HL-60 (cell line): ENCODE data around the gene LRRC61.

ENCODE experiments used
- DNase-seq, 2 experiments: peaks; one replicate each; pipeline ENCODE4 v3.0.0-alpha.2; 2010 to 2020; ENCODE audit warnings: low read depth in 1 of 2, low spot score in 1 of 2
- H3K27ac ChIP-seq: fragments of 250-450 bp; sonication (Bioruptor Pico); replicated peaks from 2 replicates; pipeline ENCODE4 v1.5.1; 2020; ENCODE audit warnings: mild to moderate bottlenecking, moderate library complexity
- H3K27me3 ChIP-seq: fragments of 250-450 bp; sonication (Bioruptor Pico); 2 replicates; pipeline ENCODE4 v1.5.1; 2021; ENCODE audit warnings: mild to moderate bottlenecking, moderate library complexity; ENCODE audit not compliant: insufficient read depth, poor library complexity, severe bottlenecking
- H3K4me3 ChIP-seq: replicated peaks from 2 replicates; pipeline ENCODE4 v1.5.1; 2011; ENCODE audit warnings: mild to moderate bottlenecking, control low read depth, low read length; ENCODE audit not compliant: insufficient read depth
- GABPA ChIP-seq: IDR thresholded peaks from 2 replicates; pipeline ENCODE4 v1.6.1; 2012; ENCODE audit warnings: low read depth
- POLR2AphosphoS5 ChIP-seq: IDR thresholded peaks from 2 replicates; pipeline ENCODE4 v1.6.1; 2012; ENCODE audit warnings: low read depth
- REST ChIP-seq: IDR thresholded peaks from 2 replicates; pipeline ENCODE4 v1.6.1; 2012; ENCODE audit warnings: low read depth; ENCODE audit not compliant: insufficient replicate concordance
- SPI1 ChIP-seq: IDR thresholded peaks from 2 replicates; pipeline ENCODE4 v1.6.1; 2012; ENCODE audit warnings: low read depth, mild to moderate bottlenecking, borderline replicate concordance
- TF ChIP-seq, protein P1 (sequence below): IDR thresholded peaks from one replicate; pipeline ENCODE4 v1.5.1; 2011; ENCODE audit warnings: low read length, control low read depth, inconsistent platforms; ENCODE audit not compliant: insufficient read depth

The LRRC61 gene

DNA sequence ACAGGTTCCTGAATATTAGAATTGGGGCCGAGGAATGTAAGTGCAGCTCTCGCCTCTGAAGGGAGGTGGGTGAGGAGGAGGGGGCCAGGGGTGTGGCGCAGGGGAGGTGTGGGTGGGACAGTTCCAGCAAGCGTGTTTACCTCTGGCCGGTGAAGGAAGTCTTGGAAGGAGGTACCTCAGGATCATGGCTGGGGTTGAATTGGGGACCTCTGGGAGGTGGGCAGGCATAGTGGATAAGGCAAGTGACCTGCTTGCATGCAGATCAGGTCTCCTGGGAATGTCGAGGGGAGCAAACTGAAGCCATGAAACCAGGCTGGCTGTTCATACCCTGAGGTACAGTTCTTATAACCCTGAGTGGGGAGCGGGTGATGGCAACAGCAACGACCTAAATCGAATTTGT is 57.9 kb downstream of the LRRC61 start:
- Histone ChIP-seq H3K27ac (no peak overlapping the region), H3K4me3 (no peak overlapping the region), H3K27me3 (no peaks in the 10 kb centered on the region)
- no peak for DNase-seq
- TF ChIP-seq REST: no peak
- TF ChIP-seq, protein P1, sequence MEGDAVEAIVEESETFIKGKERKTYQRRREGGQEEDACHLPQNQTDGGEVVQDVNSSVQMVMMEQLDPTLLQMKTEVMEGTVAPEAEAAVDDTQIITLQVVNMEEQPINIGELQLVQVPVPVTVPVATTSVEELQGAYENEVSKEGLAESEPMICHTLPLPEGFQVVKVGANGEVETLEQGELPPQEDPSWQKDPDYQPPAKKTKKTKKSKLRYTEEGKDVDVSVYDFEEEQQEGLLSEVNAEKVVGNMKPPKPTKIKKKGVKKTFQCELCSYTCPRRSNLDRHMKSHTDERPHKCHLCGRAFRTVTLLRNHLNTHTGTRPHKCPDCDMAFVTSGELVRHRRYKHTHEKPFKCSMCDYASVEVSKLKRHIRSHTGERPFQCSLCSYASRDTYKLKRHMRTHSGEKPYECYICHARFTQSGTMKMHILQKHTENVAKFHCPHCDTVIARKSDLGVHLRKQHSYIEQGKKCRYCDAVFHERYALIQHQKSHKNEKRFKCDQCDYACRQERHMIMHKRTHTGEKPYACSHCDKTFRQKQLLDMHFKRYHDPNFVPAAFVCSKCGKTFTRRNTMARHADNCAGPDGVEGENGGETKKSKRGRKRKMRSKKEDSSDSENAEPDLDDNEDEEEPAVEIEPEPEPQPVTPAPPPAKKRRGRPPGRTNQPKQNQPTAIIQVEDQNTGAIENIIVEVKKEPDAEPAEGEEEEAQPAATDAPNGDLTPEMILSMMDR: no peak
- TF ChIP-seq GABPA: no peak
- no peak for TF ChIP-seq SPI1
- no peak for TF ChIP-seq POLR2AphosphoS5

- Histone ChIP-seq H3K27ac (no peak overlapping the region), H3K4me3 (no peak overlapping the region), H3K27me3 (no peaks in the 10 kb centered on the region)
- TF ChIP-seq, protein P1: no peak
- TF ChIP-seq SPI1 (no peak), POLR2AphosphoS5 (no peak), REST (no peak), GABPA (no peak)
- no peak for DNase-seq
Observed at GRCh38 chr7:150381785-150382122, 58.6 kb downstream of the LRRC61 start.

- no peak for TF ChIP-seq SPI1
- no peak for TF ChIP-seq REST
- TF ChIP-seq GABPA: no peak
- no peak for TF ChIP-seq POLR2AphosphoS5
- TF ChIP-seq, protein P1: no peak
- Histone ChIP-seq H3K27ac (no peak overlapping the region), H3K27me3 (no peaks in the 10 kb centered on the region), H3K4me3 (no peak overlapping the region)
- no peak for DNase-seq
Observed at GRCh38 chr7:150382123-150382843, 59.1 kb downstream of the LRRC61 start.
